ENCODE data around the gene ATP6V0B. TPM values are rescaled to one million over a fixed set of nuclear protein-coding genes. Genes with fewer than 3 reads are reported as not detected.

Gene ATP6V0B
- total and polyA plus RNA-seq, 2 of the 4 experiments (the other 2 are of a cell fraction), result 72.1 to 169 TPM

- Histone ChIP-seq H3K4me2 (ENCODE audit: low read depth, low read length) (no peak overlapping the region), H4K91ac (ENCODE audit: insufficient read depth, low read depth, low read length) (no peak overlapping the region), H4K5ac (ENCODE audit: low read depth, low read length) (no peak overlapping the region), H2AFZ (replicated peaks; ENCODE audit: low read length, poor library complexity) (peak overlapping the region; percentile 78), H2BK20ac (ENCODE audit: low read depth, low read length) (no peak overlapping the region), H3K14ac (replicated peaks; ENCODE audit: low read depth, low read length) (no peak overlapping the region), H2AK5ac (ENCODE audit: low read depth, low read length) (no peak overlapping the region), H3K36me3 (ENCODE audit: control insufficient read depth, insufficient read depth, low read length) (peaks cover 36% of the 10 kb centered on the region), H3K9me1 (ENCODE audit: insufficient read depth, low read length) (peaks cover 37% of the 10 kb centered on the region), H3K4me3 (ENCODE audit: insufficient read depth, low read depth, low read length) (peak overlapping the region; percentile 72), H4K8ac (ENCODE audit: low read depth in 2 of 2, low read length in 2 of 2) (no peak overlapping the region; a peak in 1 of 4 replicates), H3K18ac (ENCODE audit: low read depth, low read length) (no peak overlapping the region), H2BK15ac (ENCODE audit: low read depth, low read length) (no peak overlapping the region), H3K9me3 (ENCODE audit: control insufficient read depth, insufficient read depth, low read length) (no peaks in the 10 kb centered on the region), H3K27me3 (ENCODE audit: control insufficient read depth, insufficient read depth, low read length) (no peaks in the 10 kb centered on the region), H3K4me1 (ENCODE audit: control insufficient read depth, insufficient read depth, low read length) (peaks cover 21% of the 10 kb centered on the region), H3K27ac (ENCODE audit: insufficient read depth, low read length) (peak overlapping the region; percentile 86; the same call in 1 of the 2 replicates), H2BK5ac (ENCODE audit: low read depth, low read length, poor library complexity, severe bottlenecking) (no peak overlapping the region), H3K9ac (ENCODE audit: low read depth, low read length) (no peak overlapping the region), H2AK9ac (replicated peaks; ENCODE audit: low read depth, low read length, poor library complexity) (peak overlapping the region; percentile 93), H3K4ac (ENCODE audit: low read depth, low read length) (no peak overlapping the region), H3K56ac (ENCODE audit: extremely low read depth, insufficient read depth, low read length) (no peak overlapping the region), H3K23ac (ENCODE audit: low read depth, low read length) (no peak overlapping the region), H4K20me1 (ENCODE audit: insufficient read depth, low read length) (peaks cover 55% of the 10 kb centered on the region), H2BK120ac (ENCODE audit: low read depth, low read length) (no peak overlapping the region), H3K79me1 (ENCODE audit: low read depth in 1 of 2, low read length in 2 of 2) (peaks cover 47 to 81% of the 10 kb centered on the region in 2 experiments; a peak in 3 of 4 replicates)
- peak; percentile 1 for ATAC-seq (ENCODE audit: low read depth)
- CTCF ChIA-PET, result no interaction called here
- in situ Hi-C loops (cut with MboI; ENCODE audit: low sequenced_read_pairs), result no loop called here
- dilution Hi-C loops (cut with HindIII; ENCODE audit: low sequenced_read_pairs, unreplicated experiment), result no loop called here
- WGBS, 2 experiments (ENCODE audit: extremely low coverage in 2 of 2, insufficient read length in 1 of 2), result 0% methylated on average over 3 of the region's 45 CpGs; no CpG with 5 or more reads in 1 of the 2 experiments
- TF ChIP-seq USF2 (IDR thresholded peaks at IDR 0.05; ENCODE audit: low read depth, low read length) (no peak), RFX5 (IDR thresholded peaks at IDR 0.05; ENCODE audit: low read depth, low read length) (no peak), RAD21 (IDR thresholded peaks at IDR 0.05; ENCODE audit: low read length) (no peak), MAFK (IDR thresholded peaks at IDR 0.05; ENCODE audit: low read depth, low read length) (no peak), RCOR1 (IDR thresholded peaks at IDR 0.05; ENCODE audit: insufficient replicate concordance, low read length) (no peak), BHLHE40 (IDR thresholded peaks at IDR 0.05; ENCODE audit: low read depth, low read length) (no peak), CHD1 (IDR thresholded peaks at IDR 0.05; ENCODE audit: low read depth, low read length) (no peak), NFE2L2 (IDR thresholded peaks at IDR 0.05; ENCODE audit: low read depth, low read length) (no peak), ELK1 (IDR thresholded peaks at IDR 0.05; ENCODE audit: borderline replicate concordance, low read depth, low read length) (no peak), MXI1 (IDR thresholded peaks at IDR 0.05; ENCODE audit: borderline replicate concordance, low read depth, low read length) (no peak), POLR2A (IDR thresholded peaks at IDR 0.05; ENCODE audit: low read depth, low read length) (no peak; the same call in 1 of the 2 replicates), MAZ (IDR thresholded peaks at IDR 0.05; ENCODE audit: borderline replicate concordance, low read depth, low read length) (no peak), SMC3 (IDR thresholded peaks at IDR 0.05; ENCODE audit: low read depth, low read length) (no peak), CEBPB (IDR thresholded peaks at IDR 0.05; ENCODE audit: low read depth, low read length) (no peak), FOS (IDR thresholded peaks at IDR 0.05; ENCODE audit: low read depth, low read length) (no peak)
- TF ChIP-seq, protein P1, sequence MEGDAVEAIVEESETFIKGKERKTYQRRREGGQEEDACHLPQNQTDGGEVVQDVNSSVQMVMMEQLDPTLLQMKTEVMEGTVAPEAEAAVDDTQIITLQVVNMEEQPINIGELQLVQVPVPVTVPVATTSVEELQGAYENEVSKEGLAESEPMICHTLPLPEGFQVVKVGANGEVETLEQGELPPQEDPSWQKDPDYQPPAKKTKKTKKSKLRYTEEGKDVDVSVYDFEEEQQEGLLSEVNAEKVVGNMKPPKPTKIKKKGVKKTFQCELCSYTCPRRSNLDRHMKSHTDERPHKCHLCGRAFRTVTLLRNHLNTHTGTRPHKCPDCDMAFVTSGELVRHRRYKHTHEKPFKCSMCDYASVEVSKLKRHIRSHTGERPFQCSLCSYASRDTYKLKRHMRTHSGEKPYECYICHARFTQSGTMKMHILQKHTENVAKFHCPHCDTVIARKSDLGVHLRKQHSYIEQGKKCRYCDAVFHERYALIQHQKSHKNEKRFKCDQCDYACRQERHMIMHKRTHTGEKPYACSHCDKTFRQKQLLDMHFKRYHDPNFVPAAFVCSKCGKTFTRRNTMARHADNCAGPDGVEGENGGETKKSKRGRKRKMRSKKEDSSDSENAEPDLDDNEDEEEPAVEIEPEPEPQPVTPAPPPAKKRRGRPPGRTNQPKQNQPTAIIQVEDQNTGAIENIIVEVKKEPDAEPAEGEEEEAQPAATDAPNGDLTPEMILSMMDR (conservative IDR thresholded peaks at IDR 0.05; ENCODE audit: low read depth, low read length), result no peak
- BruUV-seq (replicated peaks), result no TSS peak
- DNase-seq, result no peak
- POLR2A ChIA-PET (ENCODE audit: unreplicated experiment), result no interaction called here
- intact Hi-C loops (cut with micrococcal nuclease), result no loop called here
These were observed 4.4 kb downstream of the ATP6V0B start for GRCh38 chr1:43979261-43979527.

Data from IMR-90 (cell line).